ENCODE data around the gene S100A11. TPM values are rescaled to one million over a fixed set of nuclear protein-coding genes. Genes with fewer than 3 reads are reported as not detected.
A peak's percentile ranks its signal among the peaks of the same experiment; 100 is the strongest.

The S100A11 gene
- polyA plus RNA-seq, 1 experiment = 1,269 TPM

GRCh38 chr1:152005360-152005912, 31.4 kb downstream of the S100A11 start:
- ChIA-PET CTCF (interaction anchor here (0.6 to 14.5 kb wide), 7 partner anchors 6 to 116 kb away, joined by 3 to 315 read pairs (median 5); no protein-coding TSS in a partner anchor), POLR2A (no interaction called here)
- no peak for TF ChIP-seq CTCF (IDR thresholded peaks at IDR 0.05; ENCODE audit: insufficient read depth, low read depth, low read length)
- Histone ChIP-seq H3K36me3 (ENCODE audit: control insufficient read depth, insufficient read depth, low read length) (no peaks in the 10 kb centered on the region), H3K4me3 (ENCODE audit: low read depth, low read length) (no peak overlapping the region), H3K27me3 (ENCODE audit: control insufficient read depth, insufficient read depth, low read length) (peaks cover 28% of the 10 kb centered on the region)
- no peak for DNase-seq (ENCODE audit: low read depth)

GRCh38 chr1:152003846-152004442, 32.9 kb downstream of the S100A11 start:
- Histone ChIP-seq H3K27me3 (ENCODE audit: control insufficient read depth, insufficient read depth, low read length) (peaks cover 26% of the 10 kb centered on the region), H3K36me3 (ENCODE audit: control insufficient read depth, insufficient read depth, low read length) (no peaks in the 10 kb centered on the region), H3K4me3 (ENCODE audit: low read depth, low read length) (no peak overlapping the region)
- no peak for DNase-seq (ENCODE audit: low read depth)
- TF ChIP-seq CTCF (IDR thresholded peaks at IDR 0.05; ENCODE audit: insufficient read depth, low read depth, low read length) = peak; percentile 35; the same call in 1 of the 2 replicates
- ChIA-PET POLR2A (no interaction called here), CTCF (interaction anchor here (0.6 to 14.5 kb wide), 13 partner anchors 7 to 462 kb away, joined by 3 to 315 read pairs (median 4); no protein-coding TSS in a partner anchor)

GRCh38 chr1:152002960-152003359, 33.8 kb downstream of the S100A11 start:
- TF ChIP-seq CTCF (IDR thresholded peaks at IDR 0.05; ENCODE audit: insufficient read depth, low read depth, low read length) = no peak
- peaks cover 24% of the 10 kb centered on the region for H3K27me3 ChIP-seq (ENCODE audit: control insufficient read depth, insufficient read depth, low read length)
- H3K36me3 ChIP-seq (ENCODE audit: control insufficient read depth, insufficient read depth, low read length) = no peaks in the 10 kb centered on the region
- no peak for DNase-seq (ENCODE audit: low read depth)
- POLR2A ChIA-PET = no interaction called here
- no peak overlapping the region for H3K4me3 ChIP-seq (ENCODE audit: low read depth, low read length)
- CTCF ChIA-PET = interaction anchor here (1.2 to 14.5 kb wide), 8 partner anchors 8 to 69 kb away, joined by 4 to 315 read pairs (median 22); partner anchors contain the start of gene S100A11

GRCh38 chr1:152001631-152002584, 34.9 kb downstream of the S100A11 start:
- Histone ChIP-seq H3K27me3 (ENCODE audit: control insufficient read depth, insufficient read depth, low read length) (peaks cover 20% of the 10 kb centered on the region), H3K4me3 (ENCODE audit: low read depth, low read length) (no peak overlapping the region), H3K36me3 (ENCODE audit: control insufficient read depth, insufficient read depth, low read length) (no peaks in the 10 kb centered on the region)
- ChIA-PET POLR2A (no interaction called here), CTCF (interaction anchor here (0.7 to 14.5 kb wide), 31 partner anchors 10 to 308 kb away, joined by 3 to 315 read pairs (median 5); partner anchors contain the start of genes S100A11 and THEM4)
- DNase-seq (ENCODE audit: low read depth) = peak; percentile 91
- peak; percentile 92 for TF ChIP-seq CTCF (IDR thresholded peaks at IDR 0.05; ENCODE audit: insufficient read depth, low read depth, low read length)

All from BJ (cell line).